Measurements from ENCODE around the gene STUM. TPM values are rescaled to one million over a fixed set of nuclear protein-coding genes. Genes with fewer than 3 reads are reported as not detected.

STUM gene
- polyA plus RNA-seq, 3 donors: 0.64 to 3.1 (median 1.5) TPM

DNA sequence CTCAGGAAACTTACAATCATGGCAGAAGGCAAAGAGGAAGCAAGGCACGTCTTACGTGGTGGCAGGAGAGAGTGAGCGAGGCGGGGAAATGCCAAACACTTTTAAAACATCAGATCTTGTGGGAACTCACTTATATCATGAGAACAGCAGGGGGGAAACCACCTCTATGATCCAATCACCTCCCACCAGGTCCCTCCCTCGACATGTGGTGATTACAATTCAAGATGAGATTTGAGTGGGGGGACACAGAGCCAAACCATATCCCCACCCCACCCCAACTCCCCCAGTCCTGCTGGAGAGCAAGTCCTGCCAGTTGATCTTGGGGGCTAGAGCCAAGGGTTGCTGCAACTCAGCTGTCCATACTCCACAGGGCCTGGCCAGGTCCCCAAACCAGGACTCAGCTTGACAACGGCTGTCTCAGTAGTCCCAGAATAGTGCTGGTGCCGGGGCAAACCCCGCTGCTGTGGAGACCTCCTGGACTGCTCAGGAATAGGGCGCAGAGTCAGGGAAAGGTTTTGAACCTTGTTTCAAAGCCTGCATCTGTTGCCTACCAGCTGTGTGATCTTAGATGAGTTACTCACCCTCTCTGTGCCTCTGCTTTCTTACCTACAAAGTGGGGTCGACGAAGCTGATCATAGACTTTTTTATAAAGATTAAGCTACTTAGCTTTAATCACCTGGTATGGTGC is 79.5 kb downstream of the STUM start:
- no peak overlapping the region for H3K27ac ChIP-seq (ENCODE audit: low read depth, low read length)
- WGBS, 3 donors: 81 to 88% (median 83%) methylated on average over 11 of the region's 11 CpGs

DNA sequence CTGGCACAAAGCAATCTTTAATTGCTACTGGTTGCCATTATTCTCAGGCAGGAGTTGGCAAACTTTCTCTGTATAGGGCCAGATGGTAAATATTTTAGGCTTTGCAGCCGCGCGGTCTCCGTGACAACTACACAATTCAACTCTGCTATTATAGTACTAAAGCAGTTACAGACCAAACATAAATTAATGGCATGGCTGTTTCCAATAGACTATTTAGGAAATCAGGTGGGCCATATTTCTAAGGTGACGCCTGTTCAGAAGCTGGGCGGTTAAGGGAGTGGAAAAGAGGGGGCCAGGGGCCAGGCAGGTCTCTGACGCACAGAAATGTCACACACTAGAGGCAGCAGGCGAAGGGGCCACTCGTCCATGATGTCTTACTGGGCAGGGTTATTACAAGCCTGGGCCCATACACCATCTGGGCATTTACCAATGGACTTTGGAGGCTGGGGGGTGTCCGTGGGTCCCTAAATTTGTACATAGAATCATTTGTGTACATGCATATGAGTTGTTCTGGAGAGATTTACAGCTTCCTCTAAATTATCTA is 80.1 kb downstream of the STUM start:
- no peak overlapping the region for H3K27ac ChIP-seq (ENCODE audit: low read depth, low read length)
- WGBS, 3 donors: 86 to 89% (median 87%) methylated on average over 10 of the region's 10 CpGs

DNA sequence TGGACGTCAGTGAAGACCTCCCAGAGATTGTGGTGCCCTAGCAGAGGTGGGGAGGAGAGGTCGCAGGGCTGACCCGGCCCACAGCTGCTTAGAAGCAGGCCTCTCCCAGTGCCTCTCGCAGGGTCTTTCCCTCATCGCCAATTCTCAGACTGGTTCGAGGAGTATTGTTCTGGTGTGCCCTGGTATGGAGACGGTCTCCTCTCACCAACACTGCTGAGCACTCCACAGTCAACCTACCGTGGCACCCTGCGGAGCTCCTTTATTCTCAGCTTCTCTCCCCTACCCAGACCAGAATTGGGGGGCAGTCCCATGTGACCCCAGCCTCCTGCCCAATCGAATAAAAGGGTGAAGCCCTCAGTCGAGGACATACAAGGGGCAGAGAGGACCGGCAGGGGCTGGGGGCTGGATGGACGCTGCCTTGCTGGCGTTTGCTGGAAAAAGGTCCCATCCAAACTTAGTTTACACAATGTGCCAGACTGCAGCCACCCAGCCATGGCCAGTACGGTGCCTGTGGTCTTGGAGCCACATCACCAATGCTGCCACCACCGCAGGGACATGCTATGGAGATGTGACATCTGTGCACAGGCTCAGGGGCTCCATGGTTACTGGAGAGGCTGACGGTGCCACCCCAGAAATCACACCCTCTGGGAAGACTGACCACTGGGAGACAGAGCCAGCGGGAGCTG is 80.8 kb downstream of the STUM start:
- WGBS, 3 donors: 86 to 92% (median 91%) methylated on average over 18 of the region's 18 CpGs
- H3K27ac ChIP-seq (ENCODE audit: low read depth, low read length): no peak overlapping the region

DNA sequence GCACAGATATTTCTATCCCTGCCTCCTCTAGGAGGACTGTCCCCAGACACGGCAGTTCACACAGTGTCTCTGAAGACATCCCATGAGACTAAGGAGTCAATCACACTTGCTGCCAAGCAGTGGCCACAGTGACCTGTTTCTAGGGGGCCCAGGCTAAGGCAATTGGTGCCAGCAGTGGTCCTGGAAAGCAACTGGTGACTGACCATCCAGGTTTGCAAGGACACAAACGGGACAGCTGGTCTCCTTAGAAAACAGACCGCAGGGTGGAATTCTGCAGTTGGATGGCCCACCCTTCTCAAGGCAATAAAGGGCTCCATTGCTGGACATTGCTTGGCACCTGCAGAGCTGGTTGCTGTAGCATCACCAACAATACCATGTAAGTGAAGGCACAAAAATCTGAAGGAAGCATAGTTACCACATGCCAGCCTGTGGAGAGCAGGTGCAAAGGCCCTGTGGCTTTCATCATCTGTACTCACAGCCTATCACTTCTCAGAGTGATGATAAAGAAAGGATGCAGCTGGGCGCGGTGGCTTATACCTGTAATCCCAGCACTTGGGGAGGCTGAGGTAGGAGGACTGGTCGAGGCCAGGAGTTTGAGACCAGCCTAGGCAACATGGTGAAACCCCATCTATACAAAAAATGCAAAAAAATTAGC is 81.5 kb downstream of the STUM start:
- 93 to 94% (median 93%) methylated on average over 6 of the region's 6 CpGs for WGBS, 3 donors
- H3K27ac ChIP-seq (ENCODE audit: low read depth, low read length): no peak overlapping the region

DNA sequence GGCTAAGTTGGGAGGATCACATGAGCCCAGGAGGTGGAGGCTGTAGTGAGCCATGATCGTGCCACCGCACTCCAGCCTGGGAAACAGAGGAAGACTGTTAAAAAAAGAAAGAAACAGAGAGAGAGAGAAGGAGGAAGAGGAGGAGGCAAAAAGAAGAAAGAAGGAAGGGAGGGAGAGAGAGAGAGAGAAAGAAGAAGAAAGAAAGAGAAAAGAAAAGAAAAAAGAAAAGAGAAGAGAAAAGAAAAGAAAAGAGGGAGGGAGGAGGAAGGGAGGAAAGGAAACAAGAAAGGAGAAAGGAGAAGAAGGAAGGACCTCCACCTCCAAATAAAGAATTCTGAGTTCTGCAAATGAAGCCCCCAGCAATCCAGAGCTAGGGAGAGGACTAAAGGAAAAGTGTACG is 82.0 kb downstream of the STUM start:
- no peak overlapping the region for H3K27ac ChIP-seq (ENCODE audit: low read depth, low read length)
- WGBS, 3 donors: 88 to 94% (median 92%) methylated on average over 3 of the region's 3 CpGs

DNA sequence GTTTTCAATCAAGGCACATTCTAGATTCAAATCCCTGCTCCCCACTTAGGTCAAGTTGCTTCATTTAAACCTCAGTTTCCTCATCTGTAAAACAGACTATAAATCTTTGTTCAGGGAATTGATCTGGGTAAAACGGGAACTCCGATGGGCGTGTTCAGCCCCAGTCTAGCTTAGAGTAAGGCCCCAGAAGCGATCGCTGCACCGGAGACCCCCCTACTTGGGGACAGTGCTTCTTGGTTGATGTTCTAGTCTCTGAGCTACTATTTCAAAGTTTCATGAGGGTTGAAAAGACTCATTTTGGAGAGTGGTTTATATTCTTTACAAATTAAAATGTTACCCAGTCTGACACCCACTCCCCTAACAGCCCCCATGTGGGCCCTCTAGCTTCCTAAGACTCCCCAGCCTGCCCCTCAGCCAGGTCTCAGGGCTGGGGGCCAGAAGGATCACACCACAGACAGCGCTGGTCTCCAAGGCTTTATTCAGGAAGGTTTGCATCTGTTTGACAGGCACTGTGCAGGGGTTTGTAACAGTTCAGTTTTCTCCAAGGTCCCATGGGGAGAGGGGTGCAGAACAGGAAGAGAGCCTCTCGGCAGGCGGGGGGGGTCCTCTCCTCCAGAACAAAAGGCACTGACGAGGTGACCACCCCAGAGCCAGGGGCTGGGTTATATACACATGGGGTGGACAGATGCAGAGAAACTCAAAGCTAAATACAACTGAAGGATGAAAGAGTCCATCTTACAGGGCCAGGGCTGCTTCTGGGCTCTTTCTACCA is 82.9 kb downstream of the STUM start:
- no peak overlapping the region for H3K27ac ChIP-seq (ENCODE audit: low read depth, low read length)
- 77 to 79% (median 77%) methylated on average over 10 of the region's 10 CpGs for WGBS, 3 donors

DNA sequence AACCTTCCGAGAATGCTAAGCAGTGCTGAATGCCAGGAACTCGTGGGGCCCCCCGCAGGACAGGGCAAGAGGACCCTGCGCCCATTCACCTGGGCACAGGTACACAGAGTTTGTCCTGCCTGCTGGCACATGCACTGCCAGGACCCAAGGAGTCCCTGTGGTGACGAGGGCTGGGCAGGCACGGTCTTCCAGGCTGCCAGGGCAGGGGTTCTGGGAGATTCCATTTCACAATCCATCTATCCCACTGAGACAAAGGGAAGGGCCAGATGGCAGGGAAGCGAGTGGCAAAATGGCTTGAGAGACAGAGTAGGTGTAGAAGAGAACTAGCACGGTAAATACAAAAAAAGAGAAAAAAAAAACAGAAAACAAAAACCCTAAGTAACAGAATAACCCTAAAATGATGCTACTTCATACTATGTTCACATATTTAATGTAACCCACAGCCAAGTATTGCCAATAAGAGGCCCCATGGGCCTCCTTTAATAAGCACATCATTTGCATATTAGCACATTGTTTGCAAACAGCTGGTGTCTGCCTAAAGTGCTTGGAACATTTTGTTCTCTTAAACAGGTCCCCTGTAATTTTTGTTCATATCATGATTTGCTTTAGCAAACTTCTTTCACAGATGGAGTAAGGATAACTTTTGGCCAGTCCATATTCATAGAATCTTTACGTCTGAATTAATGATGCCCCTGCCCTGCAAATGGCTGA is 83.8 kb downstream of the STUM start:
- no peak overlapping the region for H3K27ac ChIP-seq (ENCODE audit: low read depth, low read length)

DNA sequence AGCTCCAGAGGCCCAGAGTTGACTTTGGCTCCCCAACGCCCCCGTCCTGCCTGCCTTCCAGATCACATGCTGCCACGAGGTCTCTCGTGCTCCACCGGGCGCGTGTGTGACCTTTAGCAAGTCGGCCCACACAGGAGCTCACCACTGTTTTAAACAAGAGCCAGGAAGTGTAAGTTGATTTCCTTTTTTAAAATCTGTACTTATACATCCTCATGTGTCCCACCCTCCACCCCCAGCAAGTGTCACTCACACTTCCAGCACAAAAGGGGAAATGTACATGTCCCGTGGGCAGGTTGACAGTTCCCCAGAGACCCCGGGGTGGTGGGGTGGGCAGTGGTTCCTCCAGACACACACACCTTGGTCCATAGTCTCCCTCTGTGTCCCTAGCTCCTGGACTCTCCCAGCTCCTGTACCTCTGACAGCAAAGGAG is 84.4 kb downstream of the STUM start:
- WGBS, 3 donors: 76 to 83% (median 77%) methylated on average over 10 of the region's 10 CpGs
- H3K27ac ChIP-seq (ENCODE audit: low read depth, low read length): no peak overlapping the region

More for the DNA sequence above, 83.8 kb downstream of the STUM start:
- 84 to 89% (median 88%) methylated on average over 9 of the region's 9 CpGs for WGBS, 3 donors

DNA sequence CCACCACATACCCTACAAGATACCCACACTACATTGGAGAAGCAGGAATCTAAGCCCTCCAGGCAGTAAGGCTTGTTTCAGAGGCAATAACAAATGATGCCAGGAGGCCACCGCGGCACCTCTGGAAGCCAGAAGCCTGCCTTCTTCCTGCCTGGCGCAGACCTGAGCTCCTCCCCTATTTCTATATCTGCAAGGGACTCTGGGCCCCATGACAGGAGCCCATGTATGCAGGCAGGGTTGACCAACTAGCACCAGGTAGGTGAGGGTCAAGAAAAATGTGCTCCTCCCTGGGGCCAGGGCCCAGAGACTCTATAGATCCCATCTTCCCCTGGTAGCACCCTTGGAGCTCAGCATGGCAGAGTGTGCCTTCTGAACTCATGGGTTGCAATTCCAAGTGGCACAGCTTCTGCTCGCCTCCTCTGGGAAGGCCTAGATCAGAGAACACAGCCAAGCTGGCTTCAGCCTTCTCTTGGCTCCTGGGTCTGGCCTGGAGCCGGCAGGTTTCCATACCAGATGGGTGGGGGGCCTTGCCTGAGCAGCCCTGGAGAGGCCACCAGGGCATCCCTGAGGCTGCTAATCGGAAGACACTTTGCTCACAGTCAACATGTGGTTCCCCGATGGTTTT is 85.1 kb downstream of the STUM start:
- H3K27ac ChIP-seq (ENCODE audit: low read depth, low read length): no peak overlapping the region
- WGBS, 3 donors: 40 to 42% (median 42%) methylated on average over 7 of the region's 7 CpGs

DNA sequence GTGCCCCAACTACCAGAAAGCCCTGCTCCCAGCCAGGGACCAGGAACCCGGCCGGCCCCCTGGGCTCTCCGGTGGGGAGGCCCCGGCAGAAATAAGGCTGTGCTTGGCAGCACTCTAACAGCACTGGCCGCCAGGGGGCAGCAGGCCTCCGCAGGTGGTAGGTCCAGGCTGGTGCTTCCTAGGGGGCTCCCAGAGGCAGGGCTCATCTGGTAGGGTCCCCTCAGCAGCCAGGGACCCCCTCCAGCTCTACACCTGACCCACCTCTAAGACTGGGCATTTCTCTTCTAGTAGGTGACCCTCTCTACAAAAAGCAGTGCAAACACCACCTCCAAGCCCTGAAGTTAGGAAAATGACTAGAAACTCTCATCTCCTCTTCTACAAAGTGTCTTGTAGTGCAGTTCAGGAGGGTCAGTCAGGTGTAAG is 85.6 kb downstream of the STUM start:
- WGBS, 3 donors: 2 to 11% (median 2%) methylated on average over 6 of the region's 6 CpGs
- no peak overlapping the region for H3K27ac ChIP-seq (ENCODE audit: low read depth, low read length)

DNA sequence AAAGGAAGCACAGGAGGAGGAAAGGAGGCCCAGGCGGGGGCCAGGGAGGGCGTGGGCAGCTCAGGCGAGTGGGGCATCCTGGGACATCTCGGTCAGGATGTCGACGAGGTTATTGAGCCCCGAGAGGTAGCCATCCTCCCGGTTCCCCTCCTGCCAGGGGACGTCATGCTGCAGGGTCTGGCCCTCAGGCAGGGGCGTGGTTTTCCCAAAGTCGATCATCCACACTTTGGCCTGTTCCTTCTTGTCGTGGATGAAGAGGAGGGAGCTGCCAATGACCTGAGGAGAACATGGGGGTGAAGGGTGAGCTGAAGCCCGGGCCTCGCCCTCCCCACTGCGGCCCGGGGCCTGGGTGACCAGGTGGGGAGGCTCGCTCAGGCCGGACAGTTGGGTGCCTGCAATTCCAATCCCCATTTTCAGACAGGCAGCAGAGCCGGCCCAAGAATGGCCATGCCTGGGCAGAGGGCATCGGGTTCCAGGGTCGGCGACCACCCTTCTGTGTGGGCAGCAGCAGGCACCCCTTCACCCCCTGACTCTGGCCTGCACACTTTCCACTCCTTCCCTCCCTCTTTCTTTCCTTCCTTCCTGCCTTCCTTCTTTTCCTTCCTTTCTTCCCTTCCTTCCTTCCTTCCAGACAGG is 86.2 kb downstream of the STUM start:
- no peak overlapping the region for H3K27ac ChIP-seq (ENCODE audit: low read depth, low read length)
- 86 to 93% (median 88%) methylated on average over 20 to 22 of the region's 22 CpGs for WGBS, 3 donors

DNA sequence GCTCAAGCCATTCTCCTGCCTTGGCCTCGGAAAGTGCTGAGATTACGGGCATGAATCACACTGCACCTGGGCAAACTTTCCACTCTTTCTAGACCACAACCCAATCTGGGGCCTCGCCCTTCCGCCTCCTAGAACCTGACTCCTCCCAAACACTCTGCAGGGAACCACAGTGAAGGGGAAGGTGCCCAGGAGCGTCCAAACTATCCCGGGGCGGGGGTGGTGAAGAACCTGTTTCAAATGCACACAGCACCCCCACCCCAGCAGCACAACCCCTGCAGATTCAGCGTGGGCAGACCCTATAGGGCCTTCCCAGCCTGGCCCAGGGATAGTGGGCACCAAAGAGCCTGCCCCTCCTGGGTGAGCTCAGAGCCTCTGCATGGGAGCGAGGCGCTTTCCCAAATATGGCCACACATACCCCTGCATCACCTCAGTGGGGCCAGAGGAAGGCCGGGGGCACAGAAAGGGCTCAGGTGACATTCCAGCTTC is 86.9 kb downstream of the STUM start:
- WGBS, 3 donors: 74 to 88% (median 84%) methylated on average over 11 of the region's 11 CpGs
- no peak overlapping the region for H3K27ac ChIP-seq (ENCODE audit: low read depth, low read length)

DNA sequence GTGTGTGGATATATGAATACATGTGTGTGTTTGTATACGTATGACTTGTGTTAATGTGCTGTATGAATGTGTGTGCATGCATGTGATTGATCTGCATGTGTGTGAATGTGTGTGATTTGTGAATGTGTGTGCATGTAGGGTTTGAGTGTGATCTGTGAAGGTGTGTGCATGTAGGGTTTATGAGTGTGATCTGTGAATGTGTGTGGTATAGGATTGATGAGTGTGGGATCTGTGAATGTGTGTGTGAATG is 88.2 kb downstream of the STUM start:
- whole genome bisulfite sequencing, 3 donors: 94 to 100% (median 94%) methylated on average over 1 of the region's 1 CpG
- no peak overlapping the region for H3K27ac ChIP-seq (ENCODE audit: low read depth, low read length)

DNA sequence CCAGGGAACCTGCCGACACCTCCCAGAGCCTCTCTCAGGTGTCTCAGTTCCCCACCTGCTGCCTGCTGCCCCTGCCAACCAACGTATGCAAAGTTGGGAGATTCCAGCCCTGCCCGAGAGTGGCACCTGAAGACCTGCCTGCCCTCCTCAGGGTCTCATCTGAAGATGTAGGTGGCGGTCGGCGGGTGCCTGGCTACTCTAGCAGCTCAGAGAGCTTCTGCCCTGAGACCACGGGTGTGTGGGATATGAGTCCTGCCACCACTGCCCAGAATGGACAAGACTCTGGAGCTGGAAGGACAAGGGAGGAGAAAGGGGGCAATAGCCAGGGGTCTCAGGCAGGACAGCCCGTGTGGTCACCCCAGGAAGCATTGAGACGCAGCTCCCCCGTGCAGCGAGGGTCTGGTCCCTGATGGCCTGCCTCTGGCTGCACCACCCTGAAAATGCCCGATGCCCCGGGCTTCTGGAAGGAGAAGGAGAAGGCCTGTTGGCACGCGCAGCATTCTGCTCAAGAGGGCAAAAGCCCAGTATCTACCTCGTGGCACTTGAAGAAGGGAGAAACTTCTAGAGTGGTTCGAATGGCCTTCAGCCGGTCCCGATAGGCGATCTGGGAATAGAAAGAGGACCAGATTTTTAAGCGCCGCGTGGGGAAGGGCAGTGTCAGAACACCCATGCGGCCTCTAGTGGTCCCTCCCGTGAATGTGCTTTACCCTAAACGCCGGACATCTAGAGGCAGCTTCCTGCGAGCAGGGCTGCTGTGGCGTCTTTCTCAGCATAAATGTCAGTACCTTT is 88.8 kb downstream of the STUM start:
- WGBS, 3 donors: 71 to 75% (median 74%) methylated on average over 29 of the region's 29 CpGs
- H3K27ac ChIP-seq (ENCODE audit: low read depth, low read length): no peak overlapping the region

DNA sequence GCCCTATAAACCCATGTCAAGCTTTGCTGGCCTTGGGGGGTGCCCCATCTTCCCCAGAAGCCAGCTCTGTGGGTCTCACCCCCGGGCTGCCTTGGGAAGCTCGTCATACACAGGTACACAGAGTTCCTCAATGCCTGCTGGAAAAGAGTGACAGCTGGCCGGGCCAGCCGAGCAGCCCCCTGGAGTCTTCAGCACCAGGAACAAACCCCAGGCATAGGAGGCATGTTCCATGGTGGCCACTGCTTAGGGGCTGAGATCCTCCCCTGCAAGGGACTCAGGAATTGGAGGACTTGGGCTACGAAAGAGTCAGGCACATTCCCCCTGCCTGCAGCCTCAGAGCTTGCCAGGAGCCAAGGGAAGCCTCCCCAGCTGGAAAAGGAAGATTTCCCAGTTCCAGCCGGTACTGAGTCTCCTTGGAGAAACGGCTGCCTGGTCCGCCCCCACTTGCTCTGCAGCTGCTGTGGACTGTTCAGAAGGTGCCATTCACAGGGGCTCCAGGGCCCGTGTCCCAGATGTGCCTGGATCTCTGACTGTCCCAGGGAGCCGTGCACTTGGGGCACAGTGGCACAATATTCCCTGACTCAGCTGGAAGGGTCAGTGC is 89.5 kb downstream of the STUM start:
- WGBS, 3 donors: 64 to 69% (median 68%) methylated on average over 10 of the region's 10 CpGs
- H3K27ac ChIP-seq (ENCODE audit: low read depth, low read length): no peak overlapping the region

DNA sequence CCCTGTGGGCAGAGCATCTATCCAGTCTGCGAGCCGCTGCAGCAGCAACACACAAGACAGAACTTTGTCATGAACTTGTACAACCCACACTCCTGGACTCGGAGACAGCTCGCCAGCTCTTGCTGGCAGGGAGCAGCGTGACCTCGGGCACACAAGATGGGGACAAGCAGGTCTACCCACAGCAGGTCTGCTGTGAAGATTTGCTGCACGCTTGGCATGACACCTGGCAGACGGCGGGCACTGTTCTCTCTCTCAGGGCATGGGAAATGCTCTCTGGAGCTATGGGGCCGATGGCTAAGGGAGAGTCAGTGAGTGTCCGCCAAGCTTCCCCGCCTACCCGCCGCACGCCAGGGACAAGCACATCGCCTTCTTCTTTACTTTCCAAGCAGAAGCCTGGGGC is 90.0 kb downstream of the STUM start:
- H3K27ac ChIP-seq (ENCODE audit: low read depth, low read length): no peak overlapping the region
- WGBS, 3 donors: 77 to 85% (median 84%) methylated on average over 16 of the region's 16 CpGs
